SK-N-SH (cell line): ENCODE measurements around the gene TBCD. TPM values are rescaled to one million over a fixed set of nuclear protein-coding genes. Genes with fewer than 3 reads are reported as not detected.

ENCODE experiments used
- CTCF ChIA-PET: fragments of 300-600, 350-600 bp; formaldehyde crosslinking; extraction: SDS; loops from one replicate; lab custom pipeline; 2021; lab: Yijun Ruan, JAX
- POLR2A ChIA-PET: fragments of 350-600 bp; sonication (Branson Sonifier 250); formaldehyde crosslinking; extraction: SDS; loops from one replicate; lab custom pipeline; 2020; ENCODE audit warnings: antibody characterized with exemption, inconsistent platforms; lab: Yijun Ruan, JAX
- DNase-seq: peaks from one replicate; pipeline ENCODE4 v3.0.0; 2012
- H2AFZ ChIP-seq: fragments of 200-600 bp; sonication (generic); 2 replicates; pipeline ENCODE4 v1.8.1; 2016; ENCODE audit warnings: antibody characterized with exemption, mild to moderate bottlenecking, low read depth
- H3F3A ChIP-seq: fragments of 200-600 bp; sonication (generic); replicated peaks from 2 replicates; pipeline ENCODE3; 2016; ENCODE audit warnings: antibody characterized with exemption, mild to moderate bottlenecking; ENCODE audit not compliant: insufficient read depth
- H3K27ac ChIP-seq, 2 experiments: fragments of 200-500 bp in 1 of 2; fragments of 200-600 bp in 1 of 2; sonication (Bioruptor generic) in 1 of 2; sonication (generic), shearing (Covaris generic) in 1 of 2; 2 replicates each; pipeline versions ENCODE4 v1.5.1 to v1.6.1; 2014 to 2016; ENCODE audit warnings: low read depth in 2 of 2, inconsistent platforms in 1 of 2, low read length in 1 of 2, mild to moderate bottlenecking in 1 of 2, mixed read lengths in 1 of 2
- H3K27me3 ChIP-seq: fragments of 200-600 bp; sonication (generic), shearing (Covaris generic); 2 replicates; pipeline ENCODE4 v1.6.1; 2016; ENCODE audit warnings: mixed run types; ENCODE audit not compliant: insufficient read depth
- H3K36me3 ChIP-seq, 2 experiments: fragments of 200-500 bp in 1 of 2; fragments of 200-600 bp in 1 of 2; sonication (Bioruptor generic) in 1 of 2; sonication (generic) in 1 of 2; replicated peaks in 1 of 2; 2 replicates each; pipeline versions ENCODE3 to v1.5.1; 2014 to 2016; ENCODE audit warnings: low read length in 1 of 2, mild to moderate bottlenecking in 1 of 2; ENCODE audit not compliant: insufficient read depth in 2 of 2, control insufficient read depth in 1 of 2
- H3K4me1 ChIP-seq, 2 experiments: fragments of 200-500 bp in 1 of 2; fragments of 200-600 bp in 1 of 2; sonication (Bioruptor generic) in 1 of 2; sonication (generic), shearing (Covaris generic) in 1 of 2; 2 replicates each; pipeline versions ENCODE4 v1.5.1 to v1.6.1; 2014 to 2016; ENCODE audit warnings: low read depth in 1 of 2, low read length in 1 of 2, mixed run types in 1 of 2; ENCODE audit not compliant: insufficient read depth in 2 of 2, control insufficient read depth in 1 of 2
- H3K4me2 ChIP-seq: fragments of 200-600 bp; sonication (generic), shearing (Covaris generic); 2 replicates; pipeline ENCODE4 v1.6.1; 2017; ENCODE audit warnings: mixed run types
- H3K4me3 ChIP-seq, 2 experiments: fragments of 200-500 bp in 1 of 2; fragments of 200-600 bp in 1 of 2; sonication (Bioruptor generic) in 1 of 2; sonication (generic), shearing (Covaris generic) in 1 of 2; 2 replicates each; pipeline versions ENCODE4 v1.5.1 to v1.8.1; 2014 to 2016; ENCODE audit warnings: low read depth in 2 of 2, inconsistent platforms in 1 of 2, low read length in 1 of 2, mild to moderate bottlenecking in 1 of 2, mixed read lengths in 1 of 2, moderate library complexity in 1 of 2
- H3K79me2 ChIP-seq: fragments of 200-600 bp; sonication (generic); 2 replicates; pipeline ENCODE4 v1.8.1; 2017; ENCODE audit warnings: mild to moderate bottlenecking; ENCODE audit not compliant: insufficient read depth
- H3K9ac ChIP-seq: fragments of 200-600 bp; sonication (generic); 2 replicates; pipeline ENCODE4 v1.6.1; 2017; ENCODE audit warnings: mixed run types
- H3K9me2 ChIP-seq: fragments of 200-600 bp; sonication (generic); 2 replicates; pipeline ENCODE4 v1.6.1; 2017; ENCODE audit warnings: mixed run types
- H3K9me3 ChIP-seq: fragments of 200-600 bp; sonication (generic); 2 replicates; pipeline ENCODE4 v1.6.1; 2017; ENCODE audit warnings: mixed run types, mild to moderate bottlenecking, moderate library complexity
- H4K20me1 ChIP-seq: fragments of 200-600 bp; sonication (generic); 2 replicates; pipeline ENCODE4 v1.6.1; 2017; ENCODE audit warnings: mild to moderate bottlenecking, mixed run types; ENCODE audit not compliant: insufficient read depth
- ELF1 ChIP-seq: IDR thresholded peaks from 2 replicates; pipeline ENCODE4 v1.4.0; 2012
- EZH2phosphoT487 ChIP-seq: fragments of 200-600 bp; sonication (generic); IDR thresholded peaks from 2 replicates; pipeline ENCODE4 v1.6.1; 2017; ENCODE audit warnings: low read depth, mixed run types, mild to moderate bottlenecking, antibody characterized with exemption, moderate library complexity, borderline replicate concordance
- FOSL2 ChIP-seq: IDR thresholded peaks from 2 replicates; pipeline ENCODE4 v1.4.0; 2012; ENCODE audit warnings: low read depth, mild to moderate bottlenecking, moderate library complexity, borderline replicate concordance
- FOXM1 ChIP-seq: IDR thresholded peaks from 2 replicates; pipeline ENCODE4 v1.4.0; 2012; ENCODE audit warnings: low read depth, mild to moderate bottlenecking
- GABPA ChIP-seq: IDR thresholded peaks from 2 replicates; pipeline ENCODE4 v1.4.0; 2012; ENCODE audit warnings: low read depth, mild to moderate bottlenecking
- GATA2 ChIP-seq: sonication (generic); formaldehyde crosslinking; IDR thresholded peaks from 2 replicates; pipeline ENCODE4 v1.5.0; 2020; ENCODE audit warnings: mild to moderate bottlenecking, missing genetic modification reagents
- JUND ChIP-seq: IDR thresholded peaks from 2 replicates; pipeline ENCODE4 v1.4.0; 2012
- MXI1 ChIP-seq: IDR thresholded peaks from 2 replicates; pipeline ENCODE4 v1.6.1; 2012; ENCODE audit warnings: mild to moderate bottlenecking, low read depth, low read length, improper control_type of control experiment
- NFIC ChIP-seq: IDR thresholded peaks from 2 replicates; pipeline ENCODE4 v1.4.0; 2012; ENCODE audit warnings: borderline replicate concordance
- NRF1 ChIP-seq: IDR thresholded peaks from 2 replicates; pipeline ENCODE4 v1.6.1; 2012; ENCODE audit warnings: low read depth, mild to moderate bottlenecking, low read length
- RCOR1 ChIP-seq: fragments of 150-350 bp; IDR thresholded peaks from 2 replicates; pipeline ENCODE4 v1.6.1; 2017; ENCODE audit warnings: antibody characterized with exemption, low read length
- SIN3A ChIP-seq: IDR thresholded peaks from 2 replicates; pipeline ENCODE4 v1.6.1; 2012; ENCODE audit warnings: low read depth, mild to moderate bottlenecking, low read length, moderate library complexity, borderline replicate concordance
- SMC3 ChIP-seq: IDR thresholded peaks from 2 replicates; pipeline ENCODE4 v1.6.1; 2012; ENCODE audit warnings: low read depth, low read length, improper control_type of control experiment
- TAF1 ChIP-seq: IDR thresholded peaks from 2 replicates; pipeline ENCODE4 v1.6.1; 2012; ENCODE audit warnings: low read depth, mild to moderate bottlenecking, low read length, moderate library complexity, borderline replicate concordance
- TCF12 ChIP-seq: IDR thresholded peaks from 2 replicates; pipeline ENCODE4 v1.4.0; 2012
- WGBS: methylation state at CpG from one replicate; pipeline ENCODE4 v1.1.6; 2017; ENCODE audit warnings: low lambda C conversion rate; 5-methylcytosine and 5-hydroxymethylcytosine counted together
- polyA plus RNA-seq, 3 experiments: library from polyadenylated mRNA; depleted of rRNA; stranded (reverse); fragments of >200 nt; gene quantifications; 2 replicates each; pipeline ENCODE4 v1.2.3, GENCODE V29; 2012
- TF ChIP-seq, protein P1 (sequence below): IDR thresholded peaks from 2 replicates; pipeline ENCODE4 v1.6.1; 2012; ENCODE audit warnings: mild to moderate bottlenecking, low read depth, low read length, moderate library complexity
- TF ChIP-seq, protein P2 (sequence below): fragments of 150-350 bp; IDR thresholded peaks from 2 replicates; pipeline ENCODE4 v1.6.1; 2017; ENCODE audit warnings: antibody characterized with exemption, low read length, low read depth, borderline replicate concordance
- TF ChIP-seq, protein P3 (sequence below): fragments of 150-350 bp; IDR thresholded peaks from 2 replicates; pipeline ENCODE4 v1.6.1; 2016; ENCODE audit warnings: mild to moderate bottlenecking, low read depth, low read length
- TF ChIP-seq, protein P4 (sequence below): fragments of 200-600 bp; sonication (generic); IDR thresholded peaks from 2 replicates; pipeline ENCODE4 v1.6.1; 2017; ENCODE audit warnings: antibody characterized with exemption, mild to moderate bottlenecking, moderate library complexity

The TBCD gene
- polyA plus RNA-seq, 1 of the 3 experiments (the other 2 are of a cell fraction): 107 TPM

DNA sequence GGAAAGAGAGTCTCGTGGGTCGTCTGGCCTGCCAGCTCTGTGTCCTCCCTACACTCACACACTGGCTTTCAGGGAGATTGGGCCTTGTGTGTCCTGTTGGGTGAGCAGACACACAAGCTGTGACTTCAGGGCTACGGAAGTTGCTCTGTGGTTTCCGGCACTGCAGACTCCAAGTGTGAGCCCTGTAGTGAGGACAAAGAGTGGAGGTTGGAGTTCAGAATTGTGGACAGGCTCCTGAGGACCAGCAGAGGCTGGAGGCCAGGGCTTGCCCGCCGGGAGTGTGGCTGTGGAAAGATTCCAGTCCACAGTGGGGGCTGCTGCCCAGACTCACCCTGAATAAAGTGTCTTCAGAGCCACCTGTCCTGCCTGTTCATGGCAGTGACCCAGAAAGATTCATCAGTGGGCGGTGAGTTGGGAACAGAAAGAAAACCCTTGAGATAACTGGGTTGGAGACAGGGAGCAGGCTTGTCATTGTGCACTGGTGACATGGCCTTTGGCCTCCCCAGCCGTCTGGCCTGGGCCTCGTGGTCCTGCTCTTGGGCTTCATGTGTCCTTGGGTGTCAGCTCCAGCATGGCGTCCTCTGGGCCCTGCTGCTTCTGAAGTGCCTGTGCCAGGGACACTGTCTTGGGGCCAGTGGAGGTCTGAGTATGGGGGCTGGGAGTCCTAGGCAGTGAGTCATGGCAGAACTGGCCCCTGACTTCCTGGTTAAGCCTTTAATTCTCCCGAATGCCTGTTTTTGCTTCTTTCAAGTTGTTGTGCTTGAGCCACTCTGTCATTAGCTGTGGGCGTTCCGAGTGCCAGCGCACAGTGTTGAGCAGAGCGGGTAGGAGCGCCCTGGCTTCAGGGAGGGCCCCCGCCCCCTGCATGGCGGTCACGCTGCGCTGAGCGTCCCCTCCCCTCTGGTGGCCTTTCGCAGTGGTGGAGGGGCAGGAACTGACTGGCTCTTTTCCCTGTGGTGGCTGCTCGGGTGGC, 107.9 kb downstream of the TBCD start:
- H3K4me2 ChIP-seq: peak overlapping the region; percentile 72
- CTCF ChIA-PET: interaction anchor here (1.5 kb wide), 2 partner anchors 16 to 78 kb away, joined by 3 to 5 read pairs; no protein-coding TSS in a partner anchor
- H3K4me3 ChIP-seq: no peak overlapping the region
- H3K9me3 ChIP-seq: no peaks in the 10 kb centered on the region
- TF ChIP-seq FOXM1 (no peak), SIN3A (no peak), MXI1 (no peak), JUND (peak; percentile 62), EZH2phosphoT487 (no peak), TAF1 (no peak), ELF1 (peak; percentile 86), GABPA (no peak), TCF12 (no peak), FOSL2 (peak; percentile 71; the same call in 1 of the 2 replicates), SMC3 (no peak), RCOR1 (no peak), GATA2 (CRISPR knock-in tag) (no peak), NRF1 (no peak), NFIC (no peak)
- TF ChIP-seq, protein P1, sequence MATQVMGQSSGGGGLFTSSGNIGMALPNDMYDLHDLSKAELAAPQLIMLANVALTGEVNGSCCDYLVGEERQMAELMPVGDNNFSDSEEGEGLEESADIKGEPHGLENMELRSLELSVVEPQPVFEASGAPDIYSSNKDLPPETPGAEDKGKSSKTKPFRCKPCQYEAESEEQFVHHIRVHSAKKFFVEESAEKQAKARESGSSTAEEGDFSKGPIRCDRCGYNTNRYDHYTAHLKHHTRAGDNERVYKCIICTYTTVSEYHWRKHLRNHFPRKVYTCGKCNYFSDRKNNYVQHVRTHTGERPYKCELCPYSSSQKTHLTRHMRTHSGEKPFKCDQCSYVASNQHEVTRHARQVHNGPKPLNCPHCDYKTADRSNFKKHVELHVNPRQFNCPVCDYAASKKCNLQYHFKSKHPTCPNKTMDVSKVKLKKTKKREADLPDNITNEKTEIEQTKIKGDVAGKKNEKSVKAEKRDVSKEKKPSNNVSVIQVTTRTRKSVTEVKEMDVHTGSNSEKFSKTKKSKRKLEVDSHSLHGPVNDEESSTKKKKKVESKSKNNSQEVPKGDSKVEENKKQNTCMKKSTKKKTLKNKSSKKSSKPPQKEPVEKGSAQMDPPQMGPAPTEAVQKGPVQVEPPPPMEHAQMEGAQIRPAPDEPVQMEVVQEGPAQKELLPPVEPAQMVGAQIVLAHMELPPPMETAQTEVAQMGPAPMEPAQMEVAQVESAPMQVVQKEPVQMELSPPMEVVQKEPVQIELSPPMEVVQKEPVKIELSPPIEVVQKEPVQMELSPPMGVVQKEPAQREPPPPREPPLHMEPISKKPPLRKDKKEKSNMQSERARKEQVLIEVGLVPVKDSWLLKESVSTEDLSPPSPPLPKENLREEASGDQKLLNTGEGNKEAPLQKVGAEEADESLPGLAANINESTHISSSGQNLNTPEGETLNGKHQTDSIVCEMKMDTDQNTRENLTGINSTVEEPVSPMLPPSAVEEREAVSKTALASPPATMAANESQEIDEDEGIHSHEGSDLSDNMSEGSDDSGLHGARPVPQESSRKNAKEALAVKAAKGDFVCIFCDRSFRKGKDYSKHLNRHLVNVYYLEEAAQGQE: no peak
- TF ChIP-seq, protein P2, sequence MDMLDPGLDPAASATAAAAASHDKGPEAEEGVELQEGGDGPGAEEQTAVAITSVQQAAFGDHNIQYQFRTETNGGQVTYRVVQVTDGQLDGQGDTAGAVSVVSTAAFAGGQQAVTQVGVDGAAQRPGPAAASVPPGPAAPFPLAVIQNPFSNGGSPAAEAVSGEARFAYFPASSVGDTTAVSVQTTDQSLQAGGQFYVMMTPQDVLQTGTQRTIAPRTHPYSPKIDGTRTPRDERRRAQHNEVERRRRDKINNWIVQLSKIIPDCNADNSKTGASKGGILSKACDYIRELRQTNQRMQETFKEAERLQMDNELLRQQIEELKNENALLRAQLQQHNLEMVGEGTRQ: no peak
- TF ChIP-seq, protein P3, sequence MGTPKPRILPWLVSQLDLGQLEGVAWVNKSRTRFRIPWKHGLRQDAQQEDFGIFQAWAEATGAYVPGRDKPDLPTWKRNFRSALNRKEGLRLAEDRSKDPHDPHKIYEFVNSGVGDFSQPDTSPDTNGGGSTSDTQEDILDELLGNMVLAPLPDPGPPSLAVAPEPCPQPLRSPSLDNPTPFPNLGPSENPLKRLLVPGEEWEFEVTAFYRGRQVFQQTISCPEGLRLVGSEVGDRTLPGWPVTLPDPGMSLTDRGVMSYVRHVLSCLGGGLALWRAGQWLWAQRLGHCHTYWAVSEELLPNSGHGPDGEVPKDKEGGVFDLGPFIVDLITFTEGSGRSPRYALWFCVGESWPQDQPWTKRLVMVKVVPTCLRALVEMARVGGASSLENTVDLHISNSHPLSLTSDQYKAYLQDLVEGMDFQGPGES: no peak
- TF ChIP-seq, protein P4, sequence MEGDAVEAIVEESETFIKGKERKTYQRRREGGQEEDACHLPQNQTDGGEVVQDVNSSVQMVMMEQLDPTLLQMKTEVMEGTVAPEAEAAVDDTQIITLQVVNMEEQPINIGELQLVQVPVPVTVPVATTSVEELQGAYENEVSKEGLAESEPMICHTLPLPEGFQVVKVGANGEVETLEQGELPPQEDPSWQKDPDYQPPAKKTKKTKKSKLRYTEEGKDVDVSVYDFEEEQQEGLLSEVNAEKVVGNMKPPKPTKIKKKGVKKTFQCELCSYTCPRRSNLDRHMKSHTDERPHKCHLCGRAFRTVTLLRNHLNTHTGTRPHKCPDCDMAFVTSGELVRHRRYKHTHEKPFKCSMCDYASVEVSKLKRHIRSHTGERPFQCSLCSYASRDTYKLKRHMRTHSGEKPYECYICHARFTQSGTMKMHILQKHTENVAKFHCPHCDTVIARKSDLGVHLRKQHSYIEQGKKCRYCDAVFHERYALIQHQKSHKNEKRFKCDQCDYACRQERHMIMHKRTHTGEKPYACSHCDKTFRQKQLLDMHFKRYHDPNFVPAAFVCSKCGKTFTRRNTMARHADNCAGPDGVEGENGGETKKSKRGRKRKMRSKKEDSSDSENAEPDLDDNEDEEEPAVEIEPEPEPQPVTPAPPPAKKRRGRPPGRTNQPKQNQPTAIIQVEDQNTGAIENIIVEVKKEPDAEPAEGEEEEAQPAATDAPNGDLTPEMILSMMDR: no peak
- H3K9ac ChIP-seq: peak overlapping the region; percentile 33; the same call in 1 of the 2 replicates
- H3K79me2 ChIP-seq: peaks cover 20% of the 10 kb centered on the region; the same call in 1 of the 2 replicates
- no peak for DNase-seq
- WGBS: 82% methylated on average over 20 of the region's 23 CpGs
- H4K20me1 ChIP-seq: peaks cover 6% of the 10 kb centered on the region
- H3K9me2 ChIP-seq: no peaks in the 10 kb centered on the region
- peak overlapping the region; percentile 23; the same call in 1 of the 2 replicates for H2AFZ ChIP-seq
- H3F3A ChIP-seq: peaks cover 10% of the 10 kb centered on the region
- POLR2A ChIA-PET: no interaction called here
- H3K27ac ChIP-seq: peak overlapping the region; percentile 37 to 67; a peak in 3 of 4 replicates
- H3K27me3 ChIP-seq: no peaks in the 10 kb centered on the region
- H3K4me1 ChIP-seq: peaks cover 26 to 40% of the 10 kb centered on the region in 2 experiments; a peak in 3 of 4 replicates
- H3K36me3 ChIP-seq: peaks cover under 1 to 9% of the 10 kb centered on the region in 2 experiments
